Fibroblast of pulmonary artery (primary cell): ENCODE data around the gene B4GALNT4.
"Not testable (repeated sequence)": the region's sequence is repeated elsewhere in the genome, so short reads cannot be mapped to it uniquely, and the experiment has no call there.

ENCODE experiments used
- DNase-seq: peaks from one replicate; pipeline ENCODE4 v3.0.0-alpha.2; 2010; ENCODE audit warnings: low read depth
- H3K4me3 ChIP-seq: replicated peaks from 2 replicates; pipeline ENCODE4 v1.5.1; 2011; ENCODE audit warnings: low read depth, mild to moderate bottlenecking, control low read depth, low read length, moderate library complexity
- CTCF ChIP-seq: IDR thresholded peaks from 2 replicates; pipeline ENCODE4 v1.5.1; 2011; ENCODE audit warnings: mild to moderate bottlenecking, control low read depth, low read length, inconsistent platforms; ENCODE audit errors: missing control alignments

Gene B4GALNT4

GRCh38 chr11:369336-370018 lies at the start of gene B4GALNT4:
B4GALNT4 (plus strand) TSS chr11:369499; CDS start chr11:369804, 305 bp downstream.
- TF ChIP-seq CTCF, result no peak
- H3K4me3 ChIP-seq, result peak within 1 kb of the TSS; percentile 44
- peak; percentile 22 for DNase-seq

GRCh38 chr11:319888-320273 lies 49.4 kb upstream of the B4GALNT4 start:
- DNase-seq, result not testable (repeated sequence)
- H3K4me3 ChIP-seq, result peak overlapping the region; percentile 75

GRCh38 chr11:324156-324555 lies 45.1 kb upstream of the B4GALNT4 start:
- no peak overlapping the region for H3K4me3 ChIP-seq
- no peak for DNase-seq
- TF ChIP-seq CTCF, result no peak

GRCh38 chr11:324593-325517 lies 44.4 kb upstream of the B4GALNT4 start:
- H3K4me3 ChIP-seq, result peak overlapping the region; percentile 6

GRCh38 chr11:325796-326591 lies 43.3 kb upstream of the B4GALNT4 start:
- H3K4me3 ChIP-seq, result no peak overlapping the region
- no peak for TF ChIP-seq CTCF
- DNase-seq, result no peak

More at GRCh38 chr11:324593-325517, 44.4 kb upstream of the B4GALNT4 start:
- not testable (repeated sequence) for DNase-seq

- H3K4me3 ChIP-seq, result no peak overlapping the region
- no peak for TF ChIP-seq CTCF
- no peak for DNase-seq
Observed at GRCh38 chr11:326592-326841, 42.8 kb upstream of the B4GALNT4 start.

- DNase-seq, result peak; percentile 94
- H3K4me3 ChIP-seq, result peak overlapping the region; percentile 30
- TF ChIP-seq CTCF, result no peak
Observed at GRCh38 chr11:326842-327580, 42.3 kb upstream of the B4GALNT4 start.
